ENCODE data around the gene CLECL1. TPM values are rescaled to one million over a fixed set of nuclear protein-coding genes. Genes with fewer than 3 reads are reported as not detected.

CLECL1 gene
- total RNA-seq, 1 experiment from 2014 or later: not detected

DNA sequence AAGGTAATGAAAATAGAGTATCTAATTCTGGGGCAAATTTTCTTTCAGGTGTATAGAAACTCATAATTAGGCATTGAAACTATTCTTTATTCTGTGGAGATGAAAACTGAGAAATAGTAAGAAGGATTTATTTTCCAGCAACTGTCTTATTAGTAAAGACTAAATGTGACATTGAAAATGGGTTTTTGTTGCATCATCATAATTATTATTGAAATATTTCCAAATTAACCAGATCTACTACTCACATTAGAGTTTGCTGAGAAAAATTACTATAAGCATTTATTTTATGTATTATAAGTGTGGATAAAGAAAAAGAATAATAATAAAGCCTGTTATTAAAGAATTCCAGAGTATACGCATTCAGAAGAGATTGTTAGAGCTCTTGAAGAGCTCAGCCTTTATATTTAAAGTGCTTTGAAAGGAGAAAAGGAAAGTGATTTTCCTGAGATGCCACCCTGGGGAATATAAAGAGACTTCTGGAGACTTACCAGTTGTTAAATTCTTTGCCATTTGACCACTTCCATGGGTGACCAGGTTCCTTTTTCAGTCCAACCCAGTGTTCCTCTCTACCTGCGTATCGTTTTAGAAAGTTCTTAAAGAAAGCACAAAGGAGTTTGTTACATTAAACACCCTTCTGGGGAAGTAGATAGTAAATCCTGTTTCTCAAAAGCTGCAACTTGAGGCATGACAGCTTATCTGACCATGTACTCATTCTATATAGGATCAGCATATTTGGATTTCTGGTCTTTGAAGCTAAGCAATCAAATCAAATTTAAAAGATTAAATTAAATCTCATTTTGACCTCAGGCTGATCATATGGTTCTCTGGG is 21.4 kb upstream of the CLECL1 start:
- Histone ChIP-seq H3K79me2 (ENCODE audit: insufficient read depth, low read length) (no peaks in the 10 kb centered on the region), H3K36me3 (ENCODE audit: control insufficient read depth in 1 of 2, insufficient read depth in 2 of 2, low read length in 2 of 2) (no peaks in the 10 kb centered on the region), H3K4me3 (replicated peaks in 1 of 2; ENCODE audit: low read depth in 1 of 2, low read length in 2 of 2) (no peak overlapping the region), H4K20me1 (ENCODE audit: insufficient read depth) (no peaks in the 10 kb centered on the region), H3K9ac (ENCODE audit: low read length) (no peak overlapping the region), H2AFZ (ENCODE audit: low read depth, low read length, poor library complexity, severe bottlenecking) (no peak overlapping the region), H3K4me1 (ENCODE audit: control insufficient read depth in 1 of 2, insufficient read depth in 2 of 2, low read length in 2 of 2) (peaks cover 0 to 3% of the 10 kb centered on the region in 2 experiments; a peak in 2 of 4 replicates), H3K27ac (ENCODE audit: low read depth, low read length) (no peak overlapping the region), H3K9me3 (ENCODE audit: control insufficient read depth in 1 of 2, insufficient read depth in 1 of 2, low read depth in 1 of 2, low read length in 2 of 2) (no peaks in the 10 kb centered on the region), H3K27me3 (ENCODE audit: insufficient read depth, low read length) (peaks cover 43% of the 10 kb centered on the region), H3K4me2 (ENCODE audit: low read length) (no peak overlapping the region), H3K9me2 (ENCODE audit: insufficient read depth) (no peaks in the 10 kb centered on the region)
- ChIA-PET RAD21 (ENCODE audit: low non-redundant PET in 1 of 2, low total read pairs in 2 of 2, uncharacterized antibody in 2 of 2, unreplicated experiment in 2 of 2) (no interaction called here), POLR2A (no interaction called here), CTCF (interaction anchor here (2.2 kb wide), 1 partner anchor 12 kb away, joined by 10 read pairs; no protein-coding TSS in a partner anchor)
- DNase-seq (ENCODE audit: low read depth, low spot score) (no peak), ATAC-seq (no peak)
- TF ChIP-seq, protein P1, sequence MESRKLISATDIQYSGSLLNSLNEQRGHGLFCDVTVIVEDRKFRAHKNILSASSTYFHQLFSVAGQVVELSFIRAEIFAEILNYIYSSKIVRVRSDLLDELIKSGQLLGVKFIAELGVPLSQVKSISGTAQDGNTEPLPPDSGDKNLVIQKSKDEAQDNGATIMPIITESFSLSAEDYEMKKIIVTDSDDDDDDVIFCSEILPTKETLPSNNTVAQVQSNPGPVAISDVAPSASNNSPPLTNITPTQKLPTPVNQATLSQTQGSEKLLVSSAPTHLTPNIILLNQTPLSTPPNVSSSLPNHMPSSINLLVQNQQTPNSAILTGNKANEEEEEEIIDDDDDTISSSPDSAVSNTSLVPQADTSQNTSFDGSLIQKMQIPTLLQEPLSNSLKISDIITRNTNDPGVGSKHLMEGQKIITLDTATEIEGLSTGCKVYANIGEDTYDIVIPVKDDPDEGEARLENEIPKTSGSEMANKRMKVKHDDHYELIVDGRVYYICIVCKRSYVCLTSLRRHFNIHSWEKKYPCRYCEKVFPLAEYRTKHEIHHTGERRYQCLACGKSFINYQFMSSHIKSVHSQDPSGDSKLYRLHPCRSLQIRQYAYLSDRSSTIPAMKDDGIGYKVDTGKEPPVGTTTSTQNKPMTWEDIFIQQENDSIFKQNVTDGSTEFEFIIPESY (IDR thresholded peaks at IDR 0.05; ENCODE audit: extremely low read depth, insufficient replicate concordance, low read length): no peak
- TF ChIP-seq POLR2AphosphoS5 (IDR thresholded peaks at IDR 0.05; ENCODE audit: low read depth, low read length) (no peak), TCF7L2 (IDR thresholded peaks at IDR 0.05; ENCODE audit: borderline replicate concordance, extremely low read depth, insufficient read depth, insufficient read length) (no peak), POLR2A (IDR thresholded peaks at IDR 0.05; ENCODE audit: borderline replicate concordance, extremely low read depth, insufficient read depth, insufficient read length) (no peak), YY1 (IDR thresholded peaks at IDR 0.05; ENCODE audit: extremely low read depth, insufficient replicate concordance, low read depth, low read length) (no peak), EZH2 (IDR thresholded peaks at IDR 0.05) (no peak), JUND (IDR thresholded peaks at IDR 0.05) (no peak)
- TF ChIP-seq, protein P2, sequence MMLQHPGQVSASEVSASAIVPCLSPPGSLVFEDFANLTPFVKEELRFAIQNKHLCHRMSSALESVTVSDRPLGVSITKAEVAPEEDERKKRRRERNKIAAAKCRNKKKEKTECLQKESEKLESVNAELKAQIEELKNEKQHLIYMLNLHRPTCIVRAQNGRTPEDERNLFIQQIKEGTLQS (IDR thresholded peaks at IDR 0.05): no peak
- BruUV-seq (replicated peaks): no TSS peak
- intact Hi-C loops (cut with micrococcal nuclease): no loop called here

Data from HCT116 (cell line).